GM23248 (cell line): Measurements from ENCODE around the gene PDE8B. TPM values are rescaled to one million over a fixed set of nuclear protein-coding genes. Genes with fewer than 3 reads are reported as not detected.

Experiments
- DNase-seq: peaks from one replicate; pipeline ENCODE4 v3.0.0-alpha.2; 2015
- H2AFZ ChIP-seq: fragments of 200-600 bp; sonication (generic); 2 replicates; pipeline ENCODE4 v1.6.1; 2016; ENCODE audit warnings: antibody characterized with exemption
- H3F3A ChIP-seq: fragments of 200-600 bp; sonication (generic); 2 replicates; pipeline ENCODE4 v1.6.1; 2016; ENCODE audit warnings: mild to moderate bottlenecking, antibody characterized with exemption, mixed run types; ENCODE audit not compliant: insufficient read depth
- H3K27ac ChIP-seq: fragments of 200-600 bp; sonication (generic); 2 replicates; pipeline ENCODE4 v1.5.1; 2016; ENCODE audit warnings: mild to moderate bottlenecking
- H3K27me3 ChIP-seq: fragments of 200-600 bp; sonication (generic); replicated peaks from 2 replicates; pipeline ENCODE4 v1.6.1; 2016; ENCODE audit warnings: mild to moderate bottlenecking; ENCODE audit not compliant: insufficient read depth
- H3K36me3 ChIP-seq: fragments of 200-600 bp; sonication (generic); 2 replicates; pipeline ENCODE4 v1.6.1; 2016; ENCODE audit warnings: low read depth, mild to moderate bottlenecking
- H3K4me1 ChIP-seq: fragments of 200-600 bp; sonication (generic); 2 replicates; pipeline ENCODE4 v1.6.1; 2016; ENCODE audit warnings: mild to moderate bottlenecking; ENCODE audit not compliant: insufficient read depth
- H3K4me2 ChIP-seq: fragments of 200-600 bp; sonication (generic); one replicate; pipeline ENCODE4 v1.6.1; 2016; ENCODE audit warnings: mild to moderate bottlenecking; ENCODE audit not compliant: unreplicated experiment
- H3K4me3 ChIP-seq: fragments of 200-600 bp; sonication (generic); 2 replicates; pipeline ENCODE4 v1.5.1; 2016; ENCODE audit warnings: mild to moderate bottlenecking
- H3K79me2 ChIP-seq: fragments of 200-600 bp; sonication (generic); 2 replicates; pipeline ENCODE4 v1.6.1; 2016; ENCODE audit warnings: mild to moderate bottlenecking; ENCODE audit not compliant: insufficient read depth
- H3K9ac ChIP-seq: fragments of 200-600 bp; sonication (generic); 2 replicates; pipeline ENCODE4 v1.6.1; 2016; ENCODE audit warnings: mild to moderate bottlenecking
- H3K9me2 ChIP-seq: fragments of 200-600 bp; sonication (generic); 2 replicates; pipeline ENCODE4 v1.6.1; 2016; ENCODE audit warnings: mixed run types, mild to moderate bottlenecking, moderate library complexity; ENCODE audit not compliant: insufficient read depth
- H3K9me3 ChIP-seq: fragments of 200-600 bp; sonication (generic); one replicate; pipeline ENCODE4 v1.6.1; 2017; ENCODE audit warnings: low read depth
- H4K20me1 ChIP-seq: fragments of 200-600 bp; sonication (generic); 2 replicates; pipeline ENCODE4 v1.6.0; 2016; ENCODE audit not compliant: insufficient read depth
- EZH2 ChIP-seq: fragments of 200-600 bp; sonication (generic); IDR thresholded peaks from 2 replicates; pipeline ENCODE4 v1.6.1; 2018; ENCODE audit warnings: antibody characterized with exemption, mild to moderate bottlenecking; ENCODE audit not compliant: insufficient read depth, poor library complexity, severe bottlenecking
- EZH2phosphoT487 ChIP-seq: fragments of 200-600 bp; sonication (generic); IDR thresholded peaks from 2 replicates; pipeline ENCODE4 v1.6.1; 2018; ENCODE audit warnings: antibody characterized with exemption, moderate library complexity, mild to moderate bottlenecking, low read depth; ENCODE audit not compliant: insufficient read depth
- WGBS, 2 experiments: methylation state at CpG; one replicate each; pipeline ENCODE4 v1.1.6; 2015 to 2017; ENCODE audit warnings: low lambda C conversion rate in 2 of 2, low coverage in 1 of 2; ENCODE audit errors: missing lambda C conversion rate in 2 of 2; 5-methylcytosine and 5-hydroxymethylcytosine counted together
- in situ Hi-C: fragments of 300-500 bp; cut with MboI; formaldehyde crosslinking; loops from 2 replicates; pipeline ENCODE4 v1.15.0; 2020
- polyA plus RNA-seq: library from polyadenylated mRNA; unstranded; fragments of >200 nt; fragmentation: Nextera tagmentation; extraction: Ambion mirVana; gene quantifications from 2 replicates; pipeline ENCODE4 v1.2.1, GENCODE V29; 2016
- total RNA-seq: library from RNA; depleted of rRNA; stranded (reverse); fragments of >200 nt; shearing (Covaris generic); gene quantifications from 2 replicates; pipeline ENCODE4 v1.2.3, GENCODE V29; 2014

Gene PDE8B
- total and polyA plus RNA-seq, 2 experiments from 2014 or later: 0.40 TPM; not detected in 1

GRCh38 chr5:77394064-77394715 lies 183.7 kb downstream of the PDE8B start:
- Histone ChIP-seq H2AFZ (no peak overlapping the region), H3K27ac (no peak overlapping the region), H3K9me3 (no peaks in the 10 kb centered on the region), H3K9me2 (no peaks in the 10 kb centered on the region), H4K20me1 (no peaks in the 10 kb centered on the region), H3K9ac (no peak overlapping the region), H3K4me1 (peaks cover 17% of the 10 kb centered on the region), H3F3A (peaks cover 8% of the 10 kb centered on the region), H3K4me3 (no peak overlapping the region), H3K4me2 (no peak overlapping the region), H3K27me3 (no peaks in the 10 kb centered on the region), H3K36me3 (no peaks in the 10 kb centered on the region), H3K79me2 (no peaks in the 10 kb centered on the region)
- TF ChIP-seq EZH2 (no peak), EZH2phosphoT487 (no peak)
- in situ Hi-C loops: no loop called here
- WGBS, 2 experiments: 95 to 97% methylated on average over 3 of the region's 3 CpGs
- no peak for DNase-seq

GRCh38 chr5:77396017-77396416 lies 185.5 kb downstream of the PDE8B start:
- Histone ChIP-seq H3K27ac (no peak overlapping the region), H3K4me2 (no peak overlapping the region), H3K9me2 (no peaks in the 10 kb centered on the region), H3K4me3 (no peak overlapping the region), H2AFZ (no peak overlapping the region), H3K9me3 (no peaks in the 10 kb centered on the region), H4K20me1 (no peaks in the 10 kb centered on the region), H3K79me2 (no peaks in the 10 kb centered on the region), H3F3A (peaks cover 12% of the 10 kb centered on the region), H3K36me3 (no peaks in the 10 kb centered on the region), H3K9ac (no peak overlapping the region), H3K4me1 (peaks cover 21% of the 10 kb centered on the region), H3K27me3 (no peaks in the 10 kb centered on the region)
- DNase-seq: no peak
- in situ Hi-C loops: no loop called here
- WGBS, 2 experiments: 85 to 100% methylated on average over 1 of the region's 1 CpG
- TF ChIP-seq EZH2phosphoT487: no peak
- TF ChIP-seq EZH2: no peak

GRCh38 chr5:77397686-77398292 lies 187.3 kb downstream of the PDE8B start:
- no peak overlapping the region for H2AFZ ChIP-seq
- no peaks in the 10 kb centered on the region for H3K9me3 ChIP-seq
- no peak overlapping the region for H3K9ac ChIP-seq
- H4K20me1 ChIP-seq: no peaks in the 10 kb centered on the region
- H3F3A ChIP-seq: peaks cover 17% of the 10 kb centered on the region
- 70 to 71% methylated on average over 5 of the region's 5 CpGs for WGBS, 2 experiments
- H3K4me3 ChIP-seq: no peak overlapping the region
- no peak overlapping the region for H3K27ac ChIP-seq
- H3K27me3 ChIP-seq: no peaks in the 10 kb centered on the region
- no peaks in the 10 kb centered on the region for H3K36me3 ChIP-seq
- no peak for DNase-seq
- in situ Hi-C loops: no loop called here
- no peak for TF ChIP-seq EZH2
- no peaks in the 10 kb centered on the region for H3K79me2 ChIP-seq
- no peaks in the 10 kb centered on the region for H3K9me2 ChIP-seq
- H3K4me1 ChIP-seq: peaks cover 11% of the 10 kb centered on the region
- no peak overlapping the region for H3K4me2 ChIP-seq

- H3K9me2 ChIP-seq: no peaks in the 10 kb centered on the region
- no peak overlapping the region for H2AFZ ChIP-seq
- no peak overlapping the region for H3K27ac ChIP-seq
- 88 to 93% methylated on average over 13 of the region's 13 CpGs for WGBS, 2 experiments
- no peaks in the 10 kb centered on the region for H4K20me1 ChIP-seq
- in situ Hi-C loops: no loop called here
- no peaks in the 10 kb centered on the region for H3K79me2 ChIP-seq
- H3F3A ChIP-seq: peaks cover 17% of the 10 kb centered on the region
- no peak overlapping the region for H3K4me3 ChIP-seq
- peaks cover 11% of the 10 kb centered on the region for H3K4me1 ChIP-seq
- TF ChIP-seq EZH2phosphoT487: no peak
- TF ChIP-seq EZH2: no peak
- H3K36me3 ChIP-seq: no peaks in the 10 kb centered on the region
- no peak overlapping the region for H3K9ac ChIP-seq
- no peak for DNase-seq
- H3K27me3 ChIP-seq: no peaks in the 10 kb centered on the region
- no peak overlapping the region for H3K4me2 ChIP-seq
- H3K9me3 ChIP-seq: no peaks in the 10 kb centered on the region
Observed at GRCh38 chr5:77398458-77398857, 188.0 kb downstream of the PDE8B start.
